ENCODE data around the gene SLC25A40. TPM values are rescaled to one million over a fixed set of nuclear protein-coding genes. Genes with fewer than 3 reads are reported as not detected.
A peak's percentile ranks its signal among the peaks of the same experiment; 100 is the strongest.

Gene SLC25A40
- polyA plus RNA-seq (2012; ENCODE audit: insufficient read length, low read depth), result 7.3 TPM

- TF ChIP-seq, protein P1, sequence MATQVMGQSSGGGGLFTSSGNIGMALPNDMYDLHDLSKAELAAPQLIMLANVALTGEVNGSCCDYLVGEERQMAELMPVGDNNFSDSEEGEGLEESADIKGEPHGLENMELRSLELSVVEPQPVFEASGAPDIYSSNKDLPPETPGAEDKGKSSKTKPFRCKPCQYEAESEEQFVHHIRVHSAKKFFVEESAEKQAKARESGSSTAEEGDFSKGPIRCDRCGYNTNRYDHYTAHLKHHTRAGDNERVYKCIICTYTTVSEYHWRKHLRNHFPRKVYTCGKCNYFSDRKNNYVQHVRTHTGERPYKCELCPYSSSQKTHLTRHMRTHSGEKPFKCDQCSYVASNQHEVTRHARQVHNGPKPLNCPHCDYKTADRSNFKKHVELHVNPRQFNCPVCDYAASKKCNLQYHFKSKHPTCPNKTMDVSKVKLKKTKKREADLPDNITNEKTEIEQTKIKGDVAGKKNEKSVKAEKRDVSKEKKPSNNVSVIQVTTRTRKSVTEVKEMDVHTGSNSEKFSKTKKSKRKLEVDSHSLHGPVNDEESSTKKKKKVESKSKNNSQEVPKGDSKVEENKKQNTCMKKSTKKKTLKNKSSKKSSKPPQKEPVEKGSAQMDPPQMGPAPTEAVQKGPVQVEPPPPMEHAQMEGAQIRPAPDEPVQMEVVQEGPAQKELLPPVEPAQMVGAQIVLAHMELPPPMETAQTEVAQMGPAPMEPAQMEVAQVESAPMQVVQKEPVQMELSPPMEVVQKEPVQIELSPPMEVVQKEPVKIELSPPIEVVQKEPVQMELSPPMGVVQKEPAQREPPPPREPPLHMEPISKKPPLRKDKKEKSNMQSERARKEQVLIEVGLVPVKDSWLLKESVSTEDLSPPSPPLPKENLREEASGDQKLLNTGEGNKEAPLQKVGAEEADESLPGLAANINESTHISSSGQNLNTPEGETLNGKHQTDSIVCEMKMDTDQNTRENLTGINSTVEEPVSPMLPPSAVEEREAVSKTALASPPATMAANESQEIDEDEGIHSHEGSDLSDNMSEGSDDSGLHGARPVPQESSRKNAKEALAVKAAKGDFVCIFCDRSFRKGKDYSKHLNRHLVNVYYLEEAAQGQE (IDR thresholded peaks at IDR 0.05; ENCODE audit: insufficient read depth in 1 of 2, low read depth in 2 of 2, low read length in 2 of 2), result no peak
- peak; percentile 73 for TF ChIP-seq TAF1 (IDR thresholded peaks at IDR 0.05; ENCODE audit: borderline replicate concordance, insufficient read depth, low read length)
- peak; percentile 93 for TF ChIP-seq FOXP2 (optimal IDR thresholded peaks at IDR 0.05; ENCODE audit: borderline replicate concordance, extremely low read depth, extremely low read length, insufficient read depth)
- peak; percentile 88 for TF ChIP-seq POLR2AphosphoS5 (IDR thresholded peaks at IDR 0.05; ENCODE audit: low read depth, low read length)
- TF ChIP-seq SIN3A (IDR thresholded peaks at IDR 0.05; ENCODE audit: borderline replicate concordance, insufficient read depth, low read length), result no peak
Measured at GRCh38 chr7:87876040-87876868, at the start of gene SLC25A40, which contains the start of gene DBF4. Gene SLC25A40, minus strand, starts transcription at chr7:87876360. Its CDS starts 17,633 bp downstream, at chr7:87858727. Gene DBF4, plus strand, starts transcription at chr7:87876493. Its CDS starts 240 bp downstream, at chr7:87876733.

GRCh38 chr7:87920578-87920977 lies 44.4 kb upstream of the SLC25A40 start:
- TF ChIP-seq POLR2AphosphoS5 (IDR thresholded peaks at IDR 0.05; ENCODE audit: low read depth, low read length) (no peak), SIN3A (IDR thresholded peaks at IDR 0.05; ENCODE audit: borderline replicate concordance, insufficient read depth, low read length) (no peak), FOXP2 (optimal IDR thresholded peaks at IDR 0.05; ENCODE audit: borderline replicate concordance, extremely low read depth, extremely low read length, insufficient read depth) (no peak), TAF1 (IDR thresholded peaks at IDR 0.05; ENCODE audit: borderline replicate concordance, insufficient read depth, low read length) (no peak)
- TF ChIP-seq, protein P1 (IDR thresholded peaks at IDR 0.05; ENCODE audit: insufficient read depth in 1 of 2, low read depth in 2 of 2, low read length in 2 of 2), result no peak

- TF ChIP-seq FOXP2 (optimal IDR thresholded peaks at IDR 0.05; ENCODE audit: borderline replicate concordance, extremely low read depth, extremely low read length, insufficient read depth) (no peak), POLR2AphosphoS5 (IDR thresholded peaks at IDR 0.05; ENCODE audit: low read depth, low read length) (no peak)
Measured at GRCh38 chr7:87919875-87920274, 43.7 kb upstream of the SLC25A40 start.

GRCh38 chr7:87918740-87919139 lies 42.6 kb upstream of the SLC25A40 start:
- TF ChIP-seq SIN3A (IDR thresholded peaks at IDR 0.05; ENCODE audit: borderline replicate concordance, insufficient read depth, low read length), result no peak
- no peak for TF ChIP-seq FOXP2 (optimal IDR thresholded peaks at IDR 0.05; ENCODE audit: borderline replicate concordance, extremely low read depth, extremely low read length, insufficient read depth)
- no peak for TF ChIP-seq TAF1 (IDR thresholded peaks at IDR 0.05; ENCODE audit: borderline replicate concordance, insufficient read depth, low read length)
- TF ChIP-seq, protein P1 (IDR thresholded peaks at IDR 0.05; ENCODE audit: insufficient read depth in 1 of 2, low read depth in 2 of 2, low read length in 2 of 2), result no peak
- no peak for TF ChIP-seq POLR2AphosphoS5 (IDR thresholded peaks at IDR 0.05; ENCODE audit: low read depth, low read length)

DNA sequence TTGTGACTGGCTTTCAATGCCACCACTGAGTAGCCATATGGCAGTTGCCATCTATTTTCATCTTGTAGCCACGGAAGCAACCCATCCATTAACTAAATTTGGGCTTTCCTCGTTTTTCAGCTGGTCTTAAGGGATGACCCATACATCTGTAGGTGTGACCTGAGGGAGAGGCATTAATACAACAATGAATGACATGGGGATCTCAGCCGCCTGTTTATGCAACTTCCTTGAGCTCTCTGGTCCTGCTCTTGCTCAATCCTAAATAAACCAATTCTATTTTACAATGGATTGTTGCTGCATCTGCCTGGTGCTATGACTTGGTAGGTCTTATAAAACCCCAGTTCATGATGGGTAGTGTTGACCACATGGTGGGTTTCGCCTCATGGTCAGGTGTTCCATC lies 36.0 kb upstream of the SLC25A40 start:
- TF ChIP-seq TAF1 (IDR thresholded peaks at IDR 0.05; ENCODE audit: borderline replicate concordance, insufficient read depth, low read length) (no peak), SIN3A (IDR thresholded peaks at IDR 0.05; ENCODE audit: borderline replicate concordance, insufficient read depth, low read length) (no peak), POLR2AphosphoS5 (IDR thresholded peaks at IDR 0.05; ENCODE audit: low read depth, low read length) (no peak), FOXP2 (optimal IDR thresholded peaks at IDR 0.05; ENCODE audit: borderline replicate concordance, extremely low read depth, extremely low read length, insufficient read depth) (no peak)
- TF ChIP-seq, protein P1 (IDR thresholded peaks at IDR 0.05; ENCODE audit: insufficient read depth in 1 of 2, low read depth in 2 of 2, low read length in 2 of 2), result no peak

Measured in PFSK-1 (cell line).